Stimulated activated CD4-positive, alpha-beta T cell treated with anti-CD3 and anti-CD28 coated beads, TNF-alpha, amount 100 ng/mL, for 24 hours (primary cell): ENCODE data around the gene PAX2.
A peak's percentile ranks its signal among the peaks of the same experiment; 100 is the strongest.

Experiments used
- DNase-seq, 3 experiments: peaks; one replicate each; pipeline ENCODE4 v3.0.0-alpha.2; 2020; ENCODE audit warnings: low read depth in 3 of 3

Gene PAX2

DNA sequence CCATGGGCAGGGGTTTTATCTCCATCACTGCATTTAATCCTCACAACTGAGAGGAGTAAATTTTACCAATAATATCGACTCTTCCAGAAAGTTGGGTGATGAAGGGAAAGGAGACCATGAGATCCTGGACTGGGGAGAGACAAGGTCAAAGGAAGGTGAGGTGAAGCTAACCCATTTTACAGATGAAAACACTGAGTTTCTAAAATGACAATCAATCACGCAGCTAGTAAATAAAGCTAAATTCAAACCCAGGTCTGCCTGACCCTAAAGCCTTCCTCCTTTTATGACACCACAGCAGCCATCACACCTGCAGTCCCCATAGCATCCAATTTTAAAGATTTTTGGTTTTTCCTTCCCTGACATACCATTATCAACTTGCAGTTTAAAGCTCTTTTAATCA is 103.4 kb downstream of the PAX2 start:
- no peak for DNase-seq

DNA sequence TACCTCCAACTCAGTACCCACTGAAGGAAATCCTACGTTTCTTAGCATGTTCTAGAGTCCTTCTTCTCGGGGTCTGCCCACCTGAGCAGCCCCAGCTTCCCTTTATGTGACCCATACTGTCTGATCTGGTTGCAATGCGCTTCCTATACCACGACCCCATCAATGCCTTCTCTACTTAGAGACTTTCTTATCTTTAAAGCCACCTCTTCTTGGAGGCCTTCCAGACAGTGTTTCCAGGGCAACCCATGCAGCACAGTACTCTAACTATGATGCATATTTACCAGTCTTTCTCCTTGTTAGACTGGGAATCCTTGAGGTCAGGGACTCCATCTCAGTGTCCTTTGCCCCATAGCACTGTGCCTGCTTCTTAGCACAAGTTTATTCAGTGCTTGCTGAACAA is 112.9 kb downstream of the PAX2 start:
- DNase-seq: no peak

DNA sequence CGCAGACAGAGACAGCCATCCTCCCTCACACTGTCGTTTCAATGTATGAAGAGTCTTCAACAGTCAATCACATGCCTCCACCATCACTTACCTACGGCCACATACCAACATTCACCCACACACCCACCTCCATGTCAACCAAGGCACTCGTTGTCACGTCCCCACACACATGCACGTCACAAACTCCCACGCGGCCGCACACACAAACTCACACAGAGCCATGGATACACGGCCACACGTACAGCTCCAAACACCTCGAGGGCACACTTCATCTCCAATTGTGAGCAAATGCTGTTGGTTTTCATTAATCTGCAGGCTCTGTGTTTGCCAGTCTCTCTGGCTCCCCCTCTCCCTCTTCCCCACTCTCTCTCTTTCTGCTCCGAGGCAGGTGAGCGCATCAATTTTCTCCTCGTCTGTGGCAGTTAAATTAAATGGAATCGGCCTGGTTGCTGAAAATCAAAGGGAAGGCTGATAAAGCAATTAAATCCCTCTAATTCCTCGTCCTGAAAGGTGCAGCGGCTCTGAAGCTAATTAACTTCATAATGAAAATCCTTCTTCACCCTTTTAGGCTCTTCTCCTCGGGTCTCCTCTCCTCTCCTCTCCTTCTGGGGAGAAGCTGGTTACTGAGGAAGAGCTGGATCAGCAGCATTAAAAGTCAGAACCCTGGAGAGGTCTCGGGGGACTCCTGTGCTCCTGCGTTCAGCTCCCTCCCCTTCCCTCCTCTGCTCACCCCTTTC is 113.5 kb downstream of the PAX2 start:
- no peak for DNase-seq

GRCh38 chr10:100859484-100859763 is 114.0 kb downstream of the PAX2 start:
- no peak for DNase-seq

DNA sequence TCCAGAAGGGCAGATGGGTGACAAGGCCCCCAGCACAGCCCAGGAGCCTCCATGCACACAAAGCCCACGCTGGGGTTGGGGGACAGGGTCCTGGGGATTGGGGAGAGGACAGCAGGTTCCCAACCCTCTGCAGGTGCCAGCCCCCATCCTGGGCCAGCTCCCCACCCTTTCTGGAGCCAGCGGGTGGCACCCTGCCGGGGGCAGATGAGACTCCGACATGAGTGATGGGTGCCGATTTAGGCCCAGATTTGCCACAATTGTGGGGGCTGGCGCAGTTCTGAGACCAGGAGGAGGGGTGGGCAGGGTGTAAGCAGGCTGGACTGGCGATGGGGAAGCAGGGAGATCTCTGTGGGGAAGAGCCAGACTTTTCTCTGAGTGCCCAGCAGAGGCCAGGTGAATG is 118.1 kb downstream of the PAX2 start:
- no peak for DNase-seq

- no peak for DNase-seq
These were observed 118.9 kb downstream of the PAX2 start for GRCh38 chr10:100864036-100864885.

GRCh38 chr10:100864978-100865377 is 119.6 kb downstream of the PAX2 start:
- DNase-seq: no peak

DNA sequence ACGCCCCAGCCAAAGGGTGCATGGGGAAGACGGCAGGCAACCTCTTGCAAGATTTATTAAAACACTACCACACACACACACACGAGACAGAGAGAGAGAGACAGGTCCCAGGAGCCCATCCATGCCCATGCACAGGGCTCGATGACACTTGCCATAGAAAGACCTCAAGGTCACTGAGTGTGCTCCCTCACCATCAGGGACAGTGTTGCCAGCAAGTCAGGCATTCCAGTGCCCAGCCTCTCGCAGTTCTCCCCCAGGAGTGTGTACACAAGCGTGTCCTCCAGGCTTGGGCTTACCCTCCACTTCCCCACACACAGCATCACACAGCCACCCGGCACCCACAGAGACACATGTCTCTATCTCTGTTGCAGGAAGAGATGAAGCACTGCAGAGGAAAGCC is 120.6 kb downstream of the PAX2 start:
- DNase-seq: no peak

DNA sequence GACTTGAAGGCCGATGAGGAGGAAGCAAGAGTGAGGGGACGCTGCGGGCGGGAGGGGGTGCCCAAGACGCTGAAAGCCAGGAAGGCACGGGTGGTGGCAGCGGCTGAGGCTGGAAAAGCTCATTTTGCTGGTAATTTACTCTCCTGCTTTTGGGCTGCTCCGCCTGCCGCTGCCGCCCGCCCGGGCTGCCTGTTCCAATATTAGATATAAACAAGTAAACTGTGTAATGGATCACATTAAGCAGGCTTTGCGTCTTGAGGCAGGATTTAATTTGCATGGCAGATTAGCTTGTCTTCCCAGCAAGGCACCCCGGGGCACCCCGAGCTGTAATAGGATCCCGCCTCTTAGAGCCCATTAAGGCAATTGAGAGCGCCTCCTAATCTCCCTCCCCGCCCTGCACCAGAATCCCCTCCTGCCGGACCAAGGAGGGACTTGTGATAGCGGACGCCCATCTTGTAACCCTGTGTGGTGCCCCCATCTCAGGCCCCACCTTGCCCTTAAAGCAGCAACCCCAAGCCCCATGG is 121.3 kb downstream of the PAX2 start:
- DNase-seq: no peak

DNA sequence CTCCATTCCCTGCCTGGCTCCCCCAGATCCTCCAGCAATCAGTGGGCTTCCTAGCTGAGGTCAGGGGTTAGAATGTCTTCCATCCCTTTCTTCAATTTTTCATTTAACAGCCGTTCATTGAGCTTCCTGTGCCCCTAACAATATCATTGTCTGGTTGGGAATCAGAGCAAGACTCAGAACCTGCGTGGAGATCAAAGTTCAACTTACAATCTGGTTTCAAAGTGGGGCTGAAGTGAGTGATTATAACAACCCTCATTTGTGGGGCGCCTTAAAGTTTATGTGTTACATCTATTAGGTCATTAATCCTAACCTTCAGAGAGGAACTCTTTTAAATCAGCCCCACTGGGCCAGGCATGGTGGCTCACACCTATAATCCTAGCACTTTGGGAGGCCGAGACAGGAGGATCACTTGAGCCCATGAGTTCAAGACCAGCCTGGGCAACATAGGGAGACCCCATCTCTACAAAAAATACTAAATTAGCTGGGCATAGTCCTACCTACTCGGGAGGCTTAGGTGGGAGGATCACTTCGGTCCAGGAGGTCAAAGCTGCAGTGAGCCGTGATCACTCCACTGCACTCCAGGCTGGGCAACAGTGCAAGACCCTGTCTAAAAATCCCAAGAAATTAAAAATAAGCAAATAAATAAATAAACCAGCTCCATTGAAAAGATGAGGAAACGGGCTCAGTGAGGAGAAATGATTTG is 122.0 kb downstream of the PAX2 start:
- DNase-seq: no peak

- no peak for DNase-seq
These were observed 123.0 kb downstream of the PAX2 start for GRCh38 chr10:100868382-100868781.

- DNase-seq: no peak
These were observed 124.0 kb downstream of the PAX2 start for GRCh38 chr10:100869399-100869798.

DNA sequence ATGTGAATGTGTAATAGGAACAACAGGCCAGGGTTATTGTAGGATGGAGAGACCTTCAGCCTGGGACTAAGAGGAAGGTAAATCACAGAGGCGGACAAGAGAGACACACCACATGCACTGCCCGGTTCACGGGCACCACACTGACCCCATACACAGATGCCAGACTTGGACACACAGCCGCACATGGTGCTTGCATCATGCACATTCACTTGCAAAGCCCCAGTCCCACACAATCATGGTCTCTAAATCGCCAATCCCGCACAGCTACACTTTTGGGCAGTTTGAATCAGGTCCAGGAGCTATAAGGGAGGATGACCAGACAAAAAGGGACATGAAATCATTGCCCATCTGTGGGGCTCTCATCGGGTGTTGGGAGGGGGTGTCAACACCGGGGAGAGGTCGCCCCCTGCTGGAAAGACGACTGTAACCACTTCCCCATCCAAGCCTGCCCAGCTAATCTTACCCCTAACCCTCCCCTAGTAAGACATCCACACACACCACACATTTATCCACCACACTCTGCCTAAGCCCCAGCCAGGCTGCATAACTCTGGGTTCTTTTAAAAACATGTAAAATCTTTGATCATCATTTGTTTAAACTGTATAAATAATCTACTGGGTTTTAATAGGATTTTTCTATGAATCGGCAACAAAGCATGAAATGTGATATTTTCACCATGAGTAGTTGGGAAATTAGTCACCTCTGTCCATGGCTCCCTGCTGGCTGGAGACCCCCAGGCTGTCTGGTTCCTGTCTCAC is 126.8 kb downstream of the PAX2 start:
- peak; percentile 35 to 70 (median 36) for DNase-seq

- no peak for DNase-seq
These were observed 127.9 kb downstream of the PAX2 start for GRCh38 chr10:100873146-100873826.

DNA sequence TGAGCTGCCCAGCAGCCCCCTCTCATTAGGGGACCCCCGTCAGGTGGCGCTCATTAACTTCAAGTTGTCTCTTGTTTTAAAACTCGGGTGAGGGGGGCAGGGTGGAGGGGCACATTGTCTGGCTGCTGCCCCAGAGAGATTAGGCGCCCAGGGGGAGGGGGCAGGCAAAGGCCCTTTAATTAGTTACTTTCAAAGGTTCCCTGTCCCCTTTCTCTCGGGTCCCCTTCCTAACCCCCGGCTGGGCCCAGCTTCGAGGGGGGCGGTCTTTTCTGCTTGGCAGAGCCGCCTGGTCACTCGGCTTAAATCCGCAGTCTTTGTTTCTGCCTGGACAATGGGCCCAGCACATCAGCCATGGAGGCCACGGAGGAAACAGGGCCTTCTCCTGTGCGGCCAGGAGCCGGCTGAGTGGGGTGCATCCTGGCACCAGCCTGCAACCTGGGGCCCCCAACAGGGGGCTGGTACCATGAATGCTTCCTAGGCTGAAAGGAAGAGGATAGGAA is 128.5 kb downstream of the PAX2 start:
- no peak for DNase-seq

- no peak for DNase-seq
These were observed 129.5 kb downstream of the PAX2 start for GRCh38 chr10:100874702-100875483.

GRCh38 chr10:100875484-100876166 is 130.2 kb downstream of the PAX2 start:
- DNase-seq: no peak

GRCh38 chr10:100876585-100877460 is 131.4 kb downstream of the PAX2 start:
- DNase-seq: no peak

DNA sequence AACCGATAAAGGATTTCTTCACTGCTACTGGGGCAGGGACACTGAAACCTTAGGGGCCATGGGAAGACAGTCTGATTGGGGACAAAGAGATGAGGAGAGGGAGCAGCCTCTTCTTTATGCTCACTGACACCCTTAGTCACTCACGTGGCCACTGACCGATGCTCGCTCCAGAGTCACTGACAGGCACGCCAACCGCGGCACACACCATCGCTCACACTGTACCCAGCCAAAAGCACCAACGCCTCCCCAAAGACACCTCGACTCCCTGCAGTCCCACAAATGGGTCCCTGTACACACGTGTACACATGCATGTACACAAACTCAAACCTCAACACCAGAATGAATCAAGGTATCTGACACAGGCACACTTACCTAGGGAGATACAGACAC is 132.1 kb downstream of the PAX2 start:
- no peak for DNase-seq
